ENCODE results near the gene GADD45A.

GADD45A gene

DNA sequence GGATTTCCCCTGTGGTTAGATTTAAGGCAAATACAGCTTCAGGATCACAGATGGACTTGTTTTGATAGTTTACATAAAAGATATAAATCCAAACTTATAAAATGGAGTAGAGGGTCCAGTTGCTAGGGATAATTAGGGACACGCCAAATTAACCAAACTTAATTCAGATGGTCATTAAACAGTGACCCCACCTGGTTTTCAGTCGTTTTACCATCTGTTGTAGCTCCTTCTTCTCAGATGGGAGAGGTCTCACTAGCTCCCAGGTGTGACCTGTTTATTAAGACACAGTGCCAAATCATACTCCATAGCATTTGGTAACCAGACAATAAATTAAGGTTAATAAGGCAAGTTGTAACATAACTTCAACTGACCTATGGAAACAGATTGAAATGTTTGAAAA, 8.1 kb upstream of the GADD45A start:
- Histone ChIP-seq H3K4me3 (no peak overlapping the region), H3K36me3 (replicated peaks) (no peaks in the 10 kb centered on the region), H3K27me3 (ENCODE audit: low read depth) (peaks cover 18% of the 10 kb centered on the region), H3K9me3 (no peaks in the 10 kb centered on the region), H3K4me1 (peaks cover 5% of the 10 kb centered on the region)
- in situ Hi-C loops (cut with MboI; ENCODE audit: low sequenced_read_pairs): no loop called here
- DNase-seq (ENCODE audit: low spot score in 2 of 2): no peak

DNA sequence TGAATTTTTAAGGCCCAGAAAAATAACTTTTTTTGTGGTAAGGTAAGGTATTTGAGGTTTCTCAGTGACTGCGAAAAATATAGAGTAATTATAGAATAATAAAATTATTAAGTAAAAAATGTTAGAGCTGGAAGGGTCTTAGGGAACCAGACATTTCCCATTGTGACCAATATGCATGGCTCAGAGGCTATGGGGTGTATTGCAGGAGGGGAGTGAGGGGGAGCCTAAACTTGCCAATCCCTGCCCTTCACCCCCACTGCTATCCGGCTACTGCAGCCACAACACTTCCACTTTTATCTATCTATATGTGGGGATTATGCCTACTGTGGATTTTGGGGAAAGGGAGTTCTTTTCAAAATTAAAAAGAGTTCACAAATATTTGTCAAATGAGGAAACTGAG, 7.6 kb upstream of the GADD45A start:
- in situ Hi-C loops (cut with MboI; ENCODE audit: low sequenced_read_pairs): no loop called here
- Histone ChIP-seq H3K4me3 (no peak overlapping the region), H3K36me3 (replicated peaks) (no peaks in the 10 kb centered on the region), H3K27me3 (ENCODE audit: low read depth) (peaks cover 18% of the 10 kb centered on the region), H3K4me1 (peaks cover 5% of the 10 kb centered on the region), H3K9me3 (no peaks in the 10 kb centered on the region)
- no peak for DNase-seq (ENCODE audit: low spot score in 2 of 2)

DNA sequence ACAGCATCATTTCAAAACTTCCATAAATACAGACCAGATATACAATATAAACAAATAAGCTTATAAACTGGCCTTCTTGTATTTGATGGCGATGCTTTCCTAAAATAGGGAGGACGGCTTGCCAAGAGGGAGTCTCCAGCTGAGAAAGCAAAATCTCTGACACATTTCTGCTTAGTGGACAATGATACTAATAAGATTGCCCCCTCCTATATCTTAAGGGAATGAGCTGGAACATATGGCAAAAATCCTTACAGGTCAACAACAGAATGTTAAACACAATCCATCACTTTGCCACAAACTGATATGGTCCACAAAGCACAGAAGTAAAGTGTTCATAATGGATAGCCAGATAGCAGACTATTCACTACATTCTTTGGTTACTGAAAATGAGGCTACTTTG, 7.1 kb upstream of the GADD45A start:
- in situ Hi-C loops (cut with MboI; ENCODE audit: low sequenced_read_pairs): no loop called here

DNA sequence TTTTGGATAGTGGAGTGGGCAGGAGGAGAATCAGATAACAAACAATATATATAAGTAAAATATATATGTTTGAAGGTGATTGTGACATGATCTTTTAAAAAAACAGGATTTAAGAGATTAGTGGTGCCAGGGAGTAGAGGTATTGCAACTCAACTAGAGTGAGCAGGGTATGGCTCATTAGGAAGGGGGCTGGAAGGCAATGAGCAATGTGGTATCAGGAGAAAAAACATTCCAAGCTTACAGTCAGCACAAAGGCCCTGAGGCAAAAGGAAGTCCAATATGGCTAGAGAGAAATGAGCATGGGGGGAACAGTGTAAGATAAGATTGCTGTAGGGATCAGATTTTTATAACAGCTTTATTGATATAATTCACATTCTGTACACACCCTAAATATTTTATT, 5.3 kb upstream of the GADD45A start:
- in situ Hi-C loops (cut with MboI; ENCODE audit: low sequenced_read_pairs): no loop called here
- Histone ChIP-seq H3K36me3 (replicated peaks) (no peaks in the 10 kb centered on the region), H3K27me3 (ENCODE audit: low read depth) (peaks cover 3% of the 10 kb centered on the region), H3K4me1 (peaks cover 5% of the 10 kb centered on the region), H3K4me3 (no peak overlapping the region), H3K9me3 (no peaks in the 10 kb centered on the region)
- no peak for DNase-seq (ENCODE audit: low spot score in 2 of 2)

More for the DNA sequence above, 7.1 kb upstream of the GADD45A start:
- peaks cover 5% of the 10 kb centered on the region for H3K4me1 ChIP-seq
- no peaks in the 10 kb centered on the region for H3K36me3 ChIP-seq (replicated peaks)
- H3K4me3 ChIP-seq: no peak overlapping the region
- no peaks in the 10 kb centered on the region for H3K9me3 ChIP-seq
- no peak for DNase-seq (ENCODE audit: low spot score in 2 of 2)
- peaks cover 16% of the 10 kb centered on the region for H3K27me3 ChIP-seq (ENCODE audit: low read depth)

DNA sequence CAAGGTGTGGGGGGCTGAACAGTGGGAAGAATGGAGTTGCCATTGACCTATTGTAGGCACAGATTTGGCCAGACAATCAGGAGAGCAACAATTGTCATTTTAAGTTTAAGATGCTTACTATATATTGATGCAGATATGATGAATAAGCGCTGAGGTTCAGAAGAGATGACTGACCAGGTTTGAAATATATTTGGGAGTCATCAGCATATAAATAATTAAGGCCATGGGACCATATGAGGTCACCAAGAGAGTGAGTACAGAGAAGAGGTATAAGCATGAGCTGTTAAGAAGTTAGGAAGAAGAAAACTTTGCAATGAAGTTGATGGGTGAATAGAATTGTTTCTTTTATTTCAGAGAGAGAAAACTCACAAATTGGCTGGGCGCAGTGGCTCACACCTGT, 4.5 kb upstream of the GADD45A start:
- Histone ChIP-seq H3K4me1 (peaks cover 5% of the 10 kb centered on the region), H3K27me3 (ENCODE audit: low read depth) (peaks cover 3% of the 10 kb centered on the region; the same call in 1 of the 2 replicates), H3K4me3 (no peak overlapping the region), H3K9me3 (no peaks in the 10 kb centered on the region), H3K36me3 (replicated peaks) (no peaks in the 10 kb centered on the region)
- no peak for DNase-seq (ENCODE audit: low spot score in 2 of 2)
- in situ Hi-C loops (cut with MboI; ENCODE audit: low sequenced_read_pairs): no loop called here

DNA sequence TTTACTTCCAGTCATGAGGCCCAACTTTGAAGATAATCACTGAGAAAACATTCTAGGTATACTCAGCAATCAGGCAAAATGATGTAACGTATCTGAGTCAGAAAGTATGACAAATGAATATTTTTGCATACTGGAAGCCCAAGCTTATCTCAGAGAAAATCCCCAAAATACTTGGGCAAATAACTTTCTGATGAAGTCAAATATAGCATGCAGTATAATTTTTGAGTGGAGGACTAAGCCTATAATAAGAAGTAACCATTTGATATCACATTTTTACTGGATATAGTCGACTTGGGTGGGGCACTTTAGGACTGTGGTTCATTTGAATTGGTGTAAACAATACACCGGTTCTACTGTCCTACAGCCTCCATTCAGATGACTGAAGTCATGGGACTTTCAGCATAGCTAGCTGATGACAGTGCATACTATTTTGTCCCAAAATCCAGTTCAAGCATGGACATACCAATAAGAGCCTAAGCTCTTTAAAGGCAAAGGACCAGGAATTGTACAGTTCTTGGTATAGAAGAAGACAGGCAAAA, 2.3 kb upstream of the GADD45A start:
- Histone ChIP-seq H3K36me3 (replicated peaks) (peaks cover 3% of the 10 kb centered on the region), H3K4me3 (no peak overlapping the region), H3K9me3 (no peaks in the 10 kb centered on the region), H3K4me1 (peaks cover 14% of the 10 kb centered on the region), H3K27me3 (ENCODE audit: low read depth) (no peaks in the 10 kb centered on the region; the same call in 1 of the 2 replicates)
- DNase-seq (ENCODE audit: low spot score in 2 of 2): no peak
- in situ Hi-C loops (cut with MboI; ENCODE audit: low sequenced_read_pairs): no loop called here

DNA sequence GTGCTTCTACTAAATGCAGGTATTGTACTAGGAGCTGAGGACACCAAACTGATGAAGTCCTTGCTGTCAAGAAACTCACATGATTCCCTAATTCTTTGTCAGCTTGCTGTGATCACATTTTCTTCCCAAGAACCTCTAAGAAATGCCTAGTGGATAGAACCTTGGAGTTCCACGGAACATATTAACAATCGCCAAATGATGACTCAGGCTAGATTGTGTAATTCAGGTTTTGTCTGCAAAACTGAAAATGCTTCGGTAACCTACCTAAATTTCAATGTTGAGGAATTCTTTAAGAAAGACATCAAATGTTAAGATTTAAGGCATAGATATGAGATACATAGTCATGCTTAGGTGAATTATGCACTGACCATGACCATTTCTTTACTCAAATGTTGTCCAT, 1.7 kb upstream of the GADD45A start:
- no peak for DNase-seq (ENCODE audit: low spot score in 2 of 2)
- H3K36me3 ChIP-seq (replicated peaks): peaks cover 7% of the 10 kb centered on the region
- H3K27me3 ChIP-seq (ENCODE audit: low read depth): no peaks in the 10 kb centered on the region
- H3K4me3 ChIP-seq: no peak overlapping the region
- in situ Hi-C loops (cut with MboI; ENCODE audit: low sequenced_read_pairs): no loop called here
- peaks cover 14% of the 10 kb centered on the region for H3K4me1 ChIP-seq
- no peaks in the 10 kb centered on the region for H3K9me3 ChIP-seq

DNA sequence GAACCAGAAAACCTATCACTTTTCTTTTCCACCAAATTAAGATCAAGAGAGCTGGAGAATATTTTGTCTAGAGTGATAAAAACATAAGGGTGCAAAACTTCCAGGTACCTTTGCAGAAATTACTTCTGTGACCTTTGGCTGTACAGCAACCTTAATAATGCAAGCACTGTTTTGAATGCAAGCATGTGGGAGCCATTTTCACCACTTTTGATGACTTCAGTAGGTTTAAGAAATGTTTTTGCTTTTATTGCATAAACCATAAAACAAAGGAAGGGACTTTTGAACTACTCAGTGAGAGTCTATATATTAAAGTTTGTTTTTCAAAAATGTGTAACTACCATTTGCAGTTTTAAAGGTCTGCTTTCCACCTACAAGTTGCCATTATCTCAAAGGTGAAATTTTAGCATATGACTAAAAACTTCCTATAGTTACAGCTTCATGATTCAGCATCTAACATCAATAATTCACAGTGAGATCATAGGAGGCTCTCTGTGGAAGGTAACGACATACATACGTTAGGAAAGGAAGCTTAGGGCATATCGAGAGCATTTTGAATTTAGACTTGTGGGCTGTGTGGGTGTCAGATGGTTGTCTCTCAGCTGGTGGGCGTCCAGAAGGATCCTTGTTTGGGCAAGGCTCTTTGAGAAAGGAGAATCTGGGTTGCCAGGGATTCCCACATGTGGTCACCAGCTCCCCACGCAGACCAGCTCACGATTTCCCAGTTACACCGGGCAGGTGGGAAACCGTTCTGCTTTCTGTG, 1.1 kb upstream of the GADD45A start:
- H3K27me3 ChIP-seq (ENCODE audit: low read depth): no peaks in the 10 kb centered on the region
- in situ Hi-C loops (cut with MboI; ENCODE audit: low sequenced_read_pairs): no loop called here
- no peak for DNase-seq (ENCODE audit: low spot score in 2 of 2)
- H3K9me3 ChIP-seq: no peaks in the 10 kb centered on the region
- H3K4me1 ChIP-seq: peaks cover 9% of the 10 kb centered on the region
- H3K36me3 ChIP-seq (replicated peaks): peaks cover 12% of the 10 kb centered on the region
- H3K4me3 ChIP-seq: no peak overlapping the region; the same call in 1 of the 2 replicates

DNA sequence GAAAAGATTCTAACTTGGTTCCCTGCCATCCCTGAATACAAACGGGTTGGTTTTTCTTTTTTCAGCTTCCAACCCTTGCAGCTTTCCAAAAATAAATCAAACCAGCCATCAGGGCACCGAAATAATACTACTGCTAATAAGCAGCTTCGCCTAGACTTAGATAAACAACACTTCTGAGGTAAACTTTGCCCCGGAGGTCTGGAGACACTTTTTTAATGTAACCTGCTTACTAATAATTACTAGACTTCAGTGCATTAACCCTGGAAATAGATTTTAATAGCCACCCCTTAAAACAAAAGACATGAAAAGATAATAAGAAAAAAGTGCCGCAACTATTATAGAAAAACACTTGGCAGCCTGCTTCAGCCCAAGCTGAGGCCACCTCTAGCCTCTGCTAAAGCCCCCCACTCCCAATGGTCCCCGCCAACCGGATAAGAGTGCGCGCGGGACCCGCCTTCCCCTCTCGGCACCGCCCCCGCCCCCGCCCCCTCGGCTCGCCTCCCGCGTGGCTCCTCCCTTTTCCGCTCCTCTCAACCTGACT, 405 bp upstream of the GADD45A start:
- Histone ChIP-seq H3K4me1 (peaks cover 8% of the 10 kb centered on the region), H3K27me3 (ENCODE audit: low read depth) (no peaks in the 10 kb centered on the region), H3K4me3 (peak overlapping the region; percentile 18), H3K36me3 (replicated peaks) (peaks cover 18% of the 10 kb centered on the region), H3K9me3 (no peaks in the 10 kb centered on the region)
- in situ Hi-C loops (cut with MboI; ENCODE audit: low sequenced_read_pairs): no loop called here
- no peak for DNase-seq (ENCODE audit: low spot score in 2 of 2)

DNA sequence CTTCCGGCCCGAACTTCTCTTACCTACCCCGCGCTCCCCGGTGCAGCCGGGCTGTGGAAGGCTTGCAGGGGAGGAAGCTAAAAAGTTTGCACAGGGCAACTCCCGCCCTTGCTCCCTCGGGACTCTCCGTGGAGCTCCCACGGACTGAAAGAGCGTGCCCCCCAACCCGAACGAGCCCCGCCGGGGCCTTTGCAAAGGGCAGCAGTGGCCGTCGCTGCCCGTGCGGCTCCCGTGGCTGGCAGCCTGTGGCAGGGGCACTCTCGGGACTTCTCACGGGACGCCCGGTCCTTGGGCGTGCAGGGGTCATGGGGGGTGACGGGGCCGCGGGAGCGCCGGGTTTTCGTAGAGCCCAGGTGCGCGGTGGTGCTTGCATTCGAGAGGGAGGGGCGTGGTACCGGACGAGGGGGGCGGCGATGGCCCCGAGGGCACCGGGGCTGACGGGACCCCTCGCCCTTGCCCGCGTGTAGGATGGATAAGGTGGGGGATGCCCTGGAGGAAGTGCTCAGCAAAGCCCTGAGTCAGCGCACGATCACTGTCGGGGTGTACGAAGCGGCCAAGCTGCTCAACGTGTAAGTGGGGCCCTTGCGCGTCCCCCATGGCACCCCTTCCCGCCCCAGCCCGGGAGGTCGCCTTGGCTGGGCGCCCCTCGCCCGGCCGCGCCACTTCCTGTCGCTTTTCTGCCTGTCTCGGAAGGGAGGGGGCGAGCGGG, 711 bp downstream of the GADD45A start:
- Histone ChIP-seq H3K4me3 (peak overlapping the region; percentile 81), H3K4me1 (peaks cover 8% of the 10 kb centered on the region), H3K9me3 (no peaks in the 10 kb centered on the region), H3K27me3 (ENCODE audit: low read depth) (no peaks in the 10 kb centered on the region), H3K36me3 (replicated peaks) (peaks cover 18% of the 10 kb centered on the region)
- in situ Hi-C loops (cut with MboI; ENCODE audit: low sequenced_read_pairs): no loop called here
- peak in 1 of 2 experiments; percentile 58 for DNase-seq (ENCODE audit: low spot score in 2 of 2)

DNA sequence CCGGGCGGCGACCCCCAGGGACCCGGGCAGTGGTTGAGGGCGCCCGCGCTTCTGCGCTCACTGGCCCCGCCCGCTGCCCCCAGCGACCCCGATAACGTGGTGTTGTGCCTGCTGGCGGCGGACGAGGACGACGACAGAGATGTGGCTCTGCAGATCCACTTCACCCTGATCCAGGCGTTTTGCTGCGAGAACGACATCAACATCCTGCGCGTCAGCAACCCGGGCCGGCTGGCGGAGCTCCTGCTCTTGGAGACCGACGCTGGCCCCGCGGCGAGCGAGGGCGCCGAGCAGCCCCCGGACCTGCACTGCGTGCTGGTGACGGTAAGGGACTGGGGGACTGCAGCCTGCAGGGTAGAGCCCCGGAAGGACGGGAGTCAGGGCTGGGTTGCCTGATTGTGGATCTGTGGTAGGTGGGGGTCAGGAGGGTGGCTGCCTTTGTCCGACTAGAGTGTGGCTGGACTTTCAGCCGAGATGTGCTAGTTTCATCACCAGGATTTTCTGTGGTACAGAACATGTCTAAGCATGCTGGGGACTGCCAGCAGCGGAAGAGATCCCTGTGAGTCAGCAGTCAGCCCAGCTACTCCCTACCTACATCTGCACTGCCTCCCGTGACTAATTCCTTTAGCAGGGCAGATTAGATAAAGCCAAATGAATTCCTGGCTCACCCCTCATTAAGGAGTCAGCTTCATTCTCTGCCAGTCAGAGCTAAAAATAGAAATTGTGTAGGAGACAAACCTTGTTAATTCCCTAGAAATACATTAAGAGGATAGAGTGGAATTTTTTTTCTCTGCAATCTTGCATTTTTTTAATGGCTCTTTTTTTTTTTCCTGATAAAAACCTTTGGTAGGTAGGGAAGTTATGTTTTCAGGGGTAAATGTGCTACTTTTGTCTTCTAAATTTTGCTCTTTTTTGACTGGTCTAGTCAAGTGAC, 1.5 kb downstream of the GADD45A start:
- Histone ChIP-seq H3K27me3 (ENCODE audit: low read depth) (no peaks in the 10 kb centered on the region), H3K36me3 (replicated peaks) (peaks cover 18% of the 10 kb centered on the region), H3K4me3 (peak overlapping the region; percentile 81), H3K9me3 (no peaks in the 10 kb centered on the region), H3K4me1 (peaks cover 8% of the 10 kb centered on the region)
- in situ Hi-C loops (cut with MboI; ENCODE audit: low sequenced_read_pairs): no loop called here
- DNase-seq (ENCODE audit: low spot score in 2 of 2): peak; percentile 82 to 87

DNA sequence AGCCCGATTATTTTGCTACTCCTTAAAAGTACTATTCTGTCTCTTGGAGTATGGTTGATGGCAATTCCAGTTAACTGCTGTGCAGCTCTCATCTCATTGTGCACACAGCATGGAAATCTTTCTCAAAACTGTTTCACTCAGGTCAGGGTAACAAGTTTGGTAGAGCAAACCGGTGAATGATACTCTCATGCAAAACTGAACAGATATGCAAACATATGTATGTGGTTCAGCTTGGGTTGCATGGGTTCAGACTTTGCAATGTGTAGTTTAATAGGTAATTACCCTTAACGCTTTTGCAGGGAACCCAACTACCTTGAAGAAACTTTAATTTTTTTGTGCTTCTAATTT, 2.2 kb downstream of the GADD45A start:
- in situ Hi-C loops (cut with MboI; ENCODE audit: low sequenced_read_pairs): no loop called here
- Histone ChIP-seq H3K27me3 (ENCODE audit: low read depth) (no peaks in the 10 kb centered on the region), H3K36me3 (replicated peaks) (peaks cover 18% of the 10 kb centered on the region), H3K9me3 (no peaks in the 10 kb centered on the region), H3K4me3 (peak overlapping the region; percentile 81), H3K4me1 (peaks cover 8% of the 10 kb centered on the region)
- DNase-seq (ENCODE audit: low spot score in 2 of 2): no peak

DNA sequence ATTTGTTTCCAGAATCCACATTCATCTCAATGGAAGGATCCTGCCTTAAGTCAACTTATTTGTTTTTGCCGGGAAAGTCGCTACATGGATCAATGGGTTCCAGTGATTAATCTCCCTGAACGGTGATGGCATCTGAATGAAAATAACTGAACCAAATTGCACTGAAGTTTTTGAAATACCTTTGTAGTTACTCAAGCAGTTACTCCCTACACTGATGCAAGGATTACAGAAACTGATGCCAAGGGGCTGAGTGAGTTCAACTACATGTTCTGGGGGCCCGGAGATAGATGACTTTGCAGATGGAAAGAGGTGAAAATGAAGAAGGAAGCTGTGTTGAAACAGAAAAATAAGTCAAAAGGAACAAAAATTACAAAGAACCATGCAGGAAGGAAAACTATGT, 2.6 kb downstream of the GADD45A start:
- Histone ChIP-seq H3K9me3 (no peaks in the 10 kb centered on the region), H3K36me3 (replicated peaks) (peaks cover 18% of the 10 kb centered on the region), H3K27me3 (ENCODE audit: low read depth) (no peaks in the 10 kb centered on the region), H3K4me3 (no peak overlapping the region), H3K4me1 (peaks cover 8% of the 10 kb centered on the region)
- in situ Hi-C loops (cut with MboI; ENCODE audit: low sequenced_read_pairs): no loop called here
- no peak for DNase-seq (ENCODE audit: low spot score in 2 of 2)

All from HAP-1 (cell line).